Loucy (cell line): ENCODE measurements around the gene CALML3.

ENCODE experiments used
- H2AFZ ChIP-seq: fragments of 200-600 bp; sonication (generic); 2 replicates; pipeline ENCODE4 v1.6.0; 2016; ENCODE audit warnings: antibody characterized with exemption, mild to moderate bottlenecking, low read length, moderate library complexity
- H3F3A ChIP-seq: fragments of 200-600 bp; 2 replicates; pipeline ENCODE4 v1.6.0; 2016; ENCODE audit warnings: antibody characterized with exemption, low read depth, mild to moderate bottlenecking
- H3K27me3 ChIP-seq: fragments of 200-600 bp; sonication (generic); 2 replicates; pipeline ENCODE4 v1.6.1; 2014; ENCODE audit warnings: low read length, mild to moderate bottlenecking; ENCODE audit not compliant: insufficient read depth, poor library complexity, severe bottlenecking
- H3K36me3 ChIP-seq: fragments of 200-600 bp; sonication (generic); 2 replicates; pipeline ENCODE4 v1.6.1; 2016; ENCODE audit warnings: low read length; ENCODE audit not compliant: insufficient read depth
- H3K4me1 ChIP-seq: fragments of 200-600 bp; sonication (generic); 2 replicates; pipeline ENCODE4 v1.5.1; 2014; ENCODE audit warnings: low read length, mild to moderate bottlenecking; ENCODE audit not compliant: insufficient read depth, poor library complexity, severe bottlenecking
- H3K4me2 ChIP-seq: fragments of 200-600 bp; sonication (generic); 2 replicates; pipeline ENCODE4 v1.6.0; 2014; ENCODE audit warnings: antibody characterized with exemption, low read length, low read depth, mild to moderate bottlenecking; ENCODE audit not compliant: poor library complexity, severe bottlenecking
- H3K4me3 ChIP-seq: fragments of 200-600 bp; sonication (generic); 2 replicates; pipeline ENCODE4 v1.5.1; 2014; ENCODE audit warnings: low read length, mild to moderate bottlenecking, mixed read lengths; ENCODE audit not compliant: poor library complexity, severe bottlenecking
- H3K79me2 ChIP-seq: fragments of 200-600 bp; sonication (generic); 2 replicates; pipeline ENCODE4 v1.6.1; 2014; ENCODE audit warnings: low read length; ENCODE audit not compliant: insufficient read depth
- H3K9ac ChIP-seq: fragments of 200-600 bp; sonication (generic); 2 replicates; pipeline ENCODE4 v1.6.0; 2014; ENCODE audit warnings: mild to moderate bottlenecking, low read depth, low read length, moderate library complexity; ENCODE audit not compliant: poor library complexity, severe bottlenecking
- H3K9me2 ChIP-seq: fragments of 200-600 bp; sonication (generic); replicated peaks from 2 replicates; pipeline ENCODE4 v1.6.1; 2016; ENCODE audit warnings: low read depth, low read length, mixed read lengths
- H3K9me3 ChIP-seq: fragments of 200-600 bp; sonication (generic); 2 replicates; pipeline ENCODE4 v1.6.1; 2014; ENCODE audit warnings: mild to moderate bottlenecking, antibody characterized with exemption, low read length, low read depth; ENCODE audit not compliant: insufficient read depth
- H4K20me1 ChIP-seq: fragments of 200-600 bp; sonication (generic); 2 replicates; pipeline ENCODE4 v1.6.0; 2014; ENCODE audit warnings: antibody characterized with exemption, low read length, mild to moderate bottlenecking; ENCODE audit not compliant: insufficient read depth, poor library complexity, severe bottlenecking
- EZH2phosphoT487 ChIP-seq: fragments of 200-600 bp; IDR thresholded peaks from 2 replicates; pipeline ENCODE4 v1.6.1; 2018; ENCODE audit warnings: antibody characterized with exemption, mild to moderate bottlenecking, moderate library complexity, borderline replicate concordance
- TF ChIP-seq, protein P1 (sequence below): fragments of 200-600 bp; sonication (generic); conservative IDR thresholded peaks from 2 replicates; pipeline ENCODE4 v1.5.1; 2014; ENCODE audit warnings: mild to moderate bottlenecking, antibody characterized with exemption, low read length

CALML3 gene

DNA sequence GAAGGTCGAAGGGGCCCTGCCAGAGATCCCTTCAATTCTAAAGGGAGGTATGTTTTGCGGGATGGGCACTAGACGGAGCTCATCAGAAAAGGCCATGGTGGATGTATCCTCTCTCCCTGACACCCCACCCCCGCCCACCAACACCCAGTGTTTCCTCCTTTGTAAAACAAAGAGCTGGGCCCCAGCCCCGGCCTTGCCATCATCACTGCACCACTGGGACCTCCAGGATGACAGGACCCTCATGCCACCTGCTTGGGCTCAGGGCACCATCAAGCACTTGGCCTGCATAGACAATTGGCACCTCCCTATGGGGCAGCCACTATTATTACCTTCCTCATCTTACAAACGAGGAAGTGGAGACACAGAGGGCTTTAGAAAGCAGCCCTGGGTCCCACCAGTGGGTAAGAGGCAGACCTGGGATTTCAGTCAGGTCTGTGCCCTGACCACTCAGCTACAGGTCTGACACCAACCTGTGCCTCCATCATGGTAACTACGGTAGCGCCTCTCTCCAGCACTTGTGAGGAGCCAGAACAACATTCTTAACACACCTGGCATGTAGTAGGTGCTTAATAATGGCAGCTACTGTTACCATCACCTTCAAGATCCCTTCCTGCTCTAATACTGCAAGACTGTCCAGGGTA is 2.0 kb downstream of the CALML3 start:
- H3K79me2 ChIP-seq, result no peaks in the 10 kb centered on the region
- no peak overlapping the region for H3K4me3 ChIP-seq
- H3F3A ChIP-seq, result no peaks in the 10 kb centered on the region
- no peak overlapping the region for H2AFZ ChIP-seq
- no peaks in the 10 kb centered on the region for H3K9me3 ChIP-seq
- H3K36me3 ChIP-seq, result no peaks in the 10 kb centered on the region
- H3K27me3 ChIP-seq, result no peaks in the 10 kb centered on the region
- H3K4me2 ChIP-seq, result no peak overlapping the region
- H3K9ac ChIP-seq, result no peak overlapping the region
- no peaks in the 10 kb centered on the region for H4K20me1 ChIP-seq
- H3K4me1 ChIP-seq, result no peaks in the 10 kb centered on the region
- H3K9me2 ChIP-seq, result no peaks in the 10 kb centered on the region
- TF ChIP-seq, protein P1, sequence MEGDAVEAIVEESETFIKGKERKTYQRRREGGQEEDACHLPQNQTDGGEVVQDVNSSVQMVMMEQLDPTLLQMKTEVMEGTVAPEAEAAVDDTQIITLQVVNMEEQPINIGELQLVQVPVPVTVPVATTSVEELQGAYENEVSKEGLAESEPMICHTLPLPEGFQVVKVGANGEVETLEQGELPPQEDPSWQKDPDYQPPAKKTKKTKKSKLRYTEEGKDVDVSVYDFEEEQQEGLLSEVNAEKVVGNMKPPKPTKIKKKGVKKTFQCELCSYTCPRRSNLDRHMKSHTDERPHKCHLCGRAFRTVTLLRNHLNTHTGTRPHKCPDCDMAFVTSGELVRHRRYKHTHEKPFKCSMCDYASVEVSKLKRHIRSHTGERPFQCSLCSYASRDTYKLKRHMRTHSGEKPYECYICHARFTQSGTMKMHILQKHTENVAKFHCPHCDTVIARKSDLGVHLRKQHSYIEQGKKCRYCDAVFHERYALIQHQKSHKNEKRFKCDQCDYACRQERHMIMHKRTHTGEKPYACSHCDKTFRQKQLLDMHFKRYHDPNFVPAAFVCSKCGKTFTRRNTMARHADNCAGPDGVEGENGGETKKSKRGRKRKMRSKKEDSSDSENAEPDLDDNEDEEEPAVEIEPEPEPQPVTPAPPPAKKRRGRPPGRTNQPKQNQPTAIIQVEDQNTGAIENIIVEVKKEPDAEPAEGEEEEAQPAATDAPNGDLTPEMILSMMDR, result no peak
- TF ChIP-seq EZH2phosphoT487, result no peak

DNA sequence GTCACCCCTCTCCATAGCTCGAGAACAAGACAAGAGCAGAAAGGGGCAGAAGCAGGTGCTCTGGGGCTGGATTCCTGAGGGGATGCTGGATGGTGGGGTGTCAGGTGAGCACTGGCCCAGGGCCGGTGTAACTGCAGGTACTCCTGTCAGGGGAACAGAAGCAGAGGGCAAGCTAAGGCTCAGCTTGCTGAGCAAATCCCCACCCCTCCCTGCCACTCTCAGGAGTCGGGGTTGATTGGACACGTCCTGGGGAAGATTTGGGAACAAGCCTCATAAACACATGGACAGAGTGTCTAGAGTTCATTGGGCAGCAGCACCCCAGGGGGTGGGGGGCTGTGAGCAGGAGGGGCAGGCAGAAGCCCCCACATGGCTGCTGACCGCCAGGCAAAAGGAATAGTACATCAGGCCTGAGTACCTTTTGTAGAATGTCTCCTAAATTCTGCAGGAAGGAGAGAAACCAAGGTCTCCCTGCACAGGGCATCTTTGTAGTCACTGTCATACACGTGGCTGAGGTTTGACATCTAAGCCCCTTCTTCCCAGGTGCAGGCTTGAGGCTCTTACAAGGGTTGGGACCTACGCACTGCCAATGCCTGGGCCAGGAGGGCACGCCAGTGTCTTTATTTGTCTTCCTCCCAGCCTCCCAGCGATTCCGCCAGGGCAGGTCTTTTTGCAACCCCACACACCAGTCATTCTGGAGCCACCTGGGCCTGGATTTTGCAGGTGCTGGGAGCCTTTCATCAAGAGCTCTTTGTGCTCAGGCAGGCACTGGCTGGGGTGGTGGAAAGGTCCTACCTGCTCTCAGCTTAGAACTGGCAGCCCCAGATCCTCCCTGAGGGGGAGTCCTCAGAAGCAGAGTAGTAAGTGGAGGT is 2.8 kb downstream of the CALML3 start:
- no peaks in the 10 kb centered on the region for H3K4me1 ChIP-seq
- H3K27me3 ChIP-seq, result no peaks in the 10 kb centered on the region
- no peaks in the 10 kb centered on the region for H3K9me2 ChIP-seq
- H4K20me1 ChIP-seq, result no peaks in the 10 kb centered on the region
- no peaks in the 10 kb centered on the region for H3K9me3 ChIP-seq
- H3F3A ChIP-seq, result no peaks in the 10 kb centered on the region
- H3K79me2 ChIP-seq, result no peaks in the 10 kb centered on the region
- H3K4me2 ChIP-seq, result no peak overlapping the region
- no peak for TF ChIP-seq EZH2phosphoT487
- TF ChIP-seq, protein P1, result no peak
- H2AFZ ChIP-seq, result no peak overlapping the region
- no peaks in the 10 kb centered on the region for H3K36me3 ChIP-seq
- H3K4me3 ChIP-seq, result no peak overlapping the region
- H3K9ac ChIP-seq, result no peak overlapping the region

DNA sequence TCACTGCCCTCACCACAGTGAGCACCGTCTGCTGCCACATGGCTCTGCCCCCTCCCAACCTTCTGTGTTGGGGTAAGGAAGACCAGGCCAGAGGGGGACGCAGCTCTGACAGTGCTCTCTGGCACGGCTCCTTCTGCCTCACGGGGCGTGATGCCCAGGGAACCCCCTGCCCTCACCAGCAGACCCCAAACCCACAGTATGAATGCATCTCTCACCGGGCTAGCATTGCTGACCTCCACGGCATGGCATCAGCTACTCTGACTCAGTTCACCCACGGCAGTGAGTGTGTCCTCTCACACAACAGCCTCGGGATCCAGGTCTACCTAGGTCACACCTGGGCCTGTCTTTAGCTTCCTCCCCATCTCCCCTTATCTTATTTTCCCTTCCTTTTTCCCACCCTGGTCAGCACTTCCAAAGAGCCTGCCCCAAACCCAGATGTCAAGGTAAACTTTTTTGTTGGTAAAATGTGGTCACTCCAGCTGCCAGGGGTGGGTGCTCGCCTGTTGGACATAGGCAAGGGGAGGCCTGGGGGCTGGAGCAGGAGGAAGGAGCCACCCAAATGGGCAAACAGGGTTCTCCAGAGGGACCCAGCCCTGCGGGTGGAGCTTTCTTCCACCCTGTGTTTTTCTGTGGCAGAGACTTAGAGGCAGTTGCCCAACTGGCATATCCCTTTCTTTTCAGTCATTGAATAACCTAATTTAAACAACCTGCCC is 4.4 kb downstream of the CALML3 start:
- H4K20me1 ChIP-seq, result no peaks in the 10 kb centered on the region
- H3K36me3 ChIP-seq, result no peaks in the 10 kb centered on the region
- no peaks in the 10 kb centered on the region for H3K9me2 ChIP-seq
- H3K4me2 ChIP-seq, result no peak overlapping the region
- no peak overlapping the region for H3K9ac ChIP-seq
- no peak overlapping the region for H3K4me3 ChIP-seq
- H3F3A ChIP-seq, result no peaks in the 10 kb centered on the region
- no peaks in the 10 kb centered on the region for H3K4me1 ChIP-seq
- H3K27me3 ChIP-seq, result no peaks in the 10 kb centered on the region
- no peaks in the 10 kb centered on the region for H3K79me2 ChIP-seq
- no peak overlapping the region for H2AFZ ChIP-seq
- no peaks in the 10 kb centered on the region for H3K9me3 ChIP-seq
- no peak for TF ChIP-seq EZH2phosphoT487
- TF ChIP-seq, protein P1, result no peak
